Amniotic epithelial cell (primary cell): Measurements from ENCODE around the gene CD180.

Source experiments
- DNase-seq: peaks from one replicate; pipeline ENCODE4 v3.0.0-alpha.2; 2010; ENCODE audit warnings: low read depth

CD180 gene

DNA sequence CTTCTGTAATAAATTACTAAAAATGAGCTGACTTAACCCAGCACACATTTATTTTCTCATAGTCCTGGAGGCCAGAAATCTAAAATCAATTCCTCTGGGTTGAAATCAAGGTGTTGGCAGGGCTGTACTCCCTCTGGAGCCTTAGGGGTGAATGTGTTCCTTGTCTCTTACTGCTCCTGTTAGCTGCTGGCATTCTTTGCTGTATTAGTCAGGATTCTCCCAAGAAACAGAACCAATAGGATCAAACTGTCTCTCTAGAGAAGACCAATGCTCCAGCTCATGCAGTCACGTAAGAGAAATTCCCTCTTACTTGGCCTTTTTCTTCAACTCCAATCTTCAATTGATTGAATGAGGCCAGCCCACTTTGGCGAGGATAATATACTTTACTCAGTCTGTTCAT is 15.3 kb upstream of the CD180 start:
- peak; percentile 64 for DNase-seq

DNA sequence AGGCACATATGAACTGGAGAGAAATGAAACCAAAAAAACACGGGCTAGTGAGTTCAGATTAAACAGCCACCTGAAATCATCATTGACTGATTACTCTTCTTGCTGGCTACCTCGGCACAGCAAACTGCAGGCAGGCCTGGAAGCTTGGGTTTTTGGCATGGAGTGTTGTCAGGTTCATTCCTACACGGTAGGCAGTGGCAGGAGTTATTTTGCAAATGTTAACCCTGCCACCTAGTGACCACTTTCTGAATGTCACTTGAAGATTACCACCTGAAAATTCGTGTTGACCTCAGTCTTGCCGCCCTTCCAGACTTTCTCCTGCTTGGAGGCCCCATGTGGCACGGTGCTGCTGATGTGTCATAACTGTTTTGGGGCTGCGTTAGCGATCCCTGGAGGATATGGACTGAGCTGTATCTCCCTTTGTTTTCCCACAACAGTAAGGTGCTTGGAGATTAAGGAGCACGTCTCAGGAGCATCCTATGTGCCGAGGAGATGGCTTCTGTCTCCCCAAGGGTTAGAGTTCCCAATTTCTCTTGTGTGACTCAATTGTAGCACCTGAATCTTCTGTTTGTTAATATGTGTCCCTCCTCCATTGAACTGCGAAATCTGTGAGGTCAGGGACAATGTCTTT is 12.7 kb upstream of the CD180 start:
- peak; percentile 67 for DNase-seq

DNA sequence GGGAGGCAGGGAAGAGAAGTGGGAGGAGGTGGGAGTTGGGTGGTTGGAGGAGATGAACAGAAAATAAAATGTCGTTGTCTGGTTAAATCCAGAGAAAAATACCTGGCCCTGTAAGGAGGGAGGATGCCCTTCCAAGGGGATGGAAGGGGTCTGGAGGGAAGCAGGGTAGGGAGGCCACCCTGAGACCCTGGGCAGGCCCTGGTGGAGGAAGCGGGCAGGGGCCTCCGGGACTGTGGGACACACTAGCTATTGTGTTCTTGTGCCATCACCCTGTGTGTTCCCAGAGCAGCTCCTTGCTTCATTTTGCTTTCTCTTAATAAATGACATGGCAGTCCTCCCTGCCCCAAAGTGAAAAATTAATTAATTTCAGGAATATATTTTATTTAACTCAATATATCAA is 11.8 kb upstream of the CD180 start:
- no peak for DNase-seq

DNA sequence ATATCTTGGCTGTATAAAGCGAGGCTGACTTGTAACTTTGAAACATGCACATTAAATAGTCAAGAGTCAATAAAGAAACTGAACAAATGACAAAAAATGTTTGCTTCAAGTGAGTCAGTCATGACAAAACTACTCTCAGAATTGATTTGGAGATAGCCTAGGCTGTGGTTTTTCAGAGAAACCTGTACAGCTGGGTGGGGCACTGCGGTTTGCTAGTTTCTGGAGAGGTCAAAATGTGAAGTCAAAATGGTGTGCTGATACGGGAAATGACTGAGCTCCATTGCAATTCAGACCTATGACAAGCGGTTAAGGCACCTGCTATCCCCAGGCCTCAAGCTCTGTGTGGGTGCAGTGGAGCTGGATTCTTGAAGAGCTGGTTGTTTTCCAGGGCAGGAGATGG is 10.3 kb upstream of the CD180 start:
- DNase-seq = peak; percentile 7

DNA sequence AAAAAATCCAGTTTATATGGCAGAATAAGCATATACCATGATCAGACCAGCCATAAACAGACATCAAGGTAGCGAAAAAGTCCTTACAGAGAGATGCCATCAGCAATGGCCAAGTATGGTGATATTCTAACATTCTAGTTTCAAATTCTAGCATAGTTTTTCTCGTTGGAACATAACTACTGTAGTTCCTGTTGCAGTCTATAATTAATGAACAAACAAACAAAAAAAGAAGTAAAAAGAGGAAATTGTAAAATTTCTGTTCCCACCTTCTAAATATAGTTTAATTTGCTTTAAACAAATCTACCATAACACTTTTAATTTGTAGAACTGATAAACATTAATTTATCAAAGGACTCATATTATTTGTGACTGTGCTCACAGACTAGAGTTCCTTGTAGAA is 9.9 kb upstream of the CD180 start:
- DNase-seq = no peak

DNA sequence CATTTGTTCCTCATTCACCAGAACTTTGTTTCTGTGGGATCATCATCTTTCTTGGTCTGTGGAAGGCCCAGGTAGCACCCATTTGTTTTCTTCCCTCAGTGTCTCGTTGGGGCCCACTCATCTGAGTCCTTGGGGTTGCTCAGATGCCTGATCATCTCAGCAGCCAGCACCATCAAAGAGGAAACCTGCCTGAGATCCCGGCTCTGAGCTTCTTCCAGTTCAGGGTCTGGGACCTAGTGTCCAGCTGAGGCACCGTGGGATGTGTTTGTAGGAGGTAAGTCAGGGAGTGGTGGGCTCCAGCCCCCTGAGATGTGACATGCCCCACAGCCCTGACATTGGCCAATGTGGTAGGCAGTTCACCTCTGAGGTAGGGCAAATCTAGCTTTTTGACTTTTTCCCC is 9.4 kb upstream of the CD180 start:
- DNase-seq = no peak

DNA sequence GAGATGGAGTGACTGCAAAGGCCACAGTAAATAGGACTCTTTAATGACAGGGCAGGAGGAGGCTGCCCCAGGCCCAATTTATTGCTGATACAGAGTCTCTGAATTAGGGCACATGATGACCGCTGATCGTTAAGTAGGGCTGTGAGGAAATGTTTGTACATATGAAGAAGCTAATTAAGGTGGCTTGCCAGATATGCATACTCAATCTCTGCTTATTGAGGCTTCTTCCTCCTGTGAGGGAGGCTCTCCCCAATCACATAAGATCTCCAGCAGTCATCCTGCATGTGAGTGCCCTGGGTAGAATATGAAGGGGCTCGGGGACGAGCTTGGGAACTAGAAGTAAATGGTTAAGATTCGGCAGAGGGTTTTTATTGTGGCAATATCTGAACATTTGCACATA is 8.2 kb upstream of the CD180 start:
- DNase-seq = no peak

DNA sequence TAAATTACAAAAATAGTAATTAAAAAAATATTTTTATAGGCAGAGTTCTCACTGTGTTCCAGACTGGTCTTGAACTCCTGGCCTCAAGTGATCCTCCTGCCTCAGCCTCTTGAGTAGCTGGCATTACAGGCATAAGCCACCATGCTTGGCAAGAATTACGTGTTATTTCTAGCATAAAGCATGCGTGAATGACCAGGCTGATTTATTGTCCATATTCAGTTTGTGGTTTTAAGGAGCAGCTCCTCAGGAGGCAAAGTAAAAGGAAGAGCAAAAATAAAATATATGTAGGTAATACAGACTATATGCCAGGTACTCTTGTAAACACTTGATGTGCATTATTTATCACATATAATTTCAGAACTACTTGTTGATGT is 7.1 kb upstream of the CD180 start:
- no peak for DNase-seq

DNA sequence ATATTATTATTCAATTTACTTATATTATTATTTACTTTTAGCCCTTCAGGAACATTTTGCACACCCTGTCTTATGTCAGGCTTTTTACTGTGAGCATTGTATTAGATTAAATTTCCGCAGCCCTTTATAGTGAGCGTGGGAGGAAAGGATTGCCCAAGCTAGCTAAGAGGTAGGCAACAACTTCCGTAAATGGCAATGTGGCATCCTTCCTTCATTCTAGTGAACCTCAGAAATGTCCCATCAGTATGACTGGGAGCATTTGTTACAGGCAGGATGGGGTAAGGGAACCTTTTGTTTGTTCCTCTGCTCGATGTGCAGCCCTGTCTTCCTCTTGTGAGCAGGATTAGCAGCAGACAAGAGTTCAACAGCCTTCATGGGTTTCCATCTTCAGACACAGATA is 6.2 kb upstream of the CD180 start:
- DNase-seq = no peak

DNA sequence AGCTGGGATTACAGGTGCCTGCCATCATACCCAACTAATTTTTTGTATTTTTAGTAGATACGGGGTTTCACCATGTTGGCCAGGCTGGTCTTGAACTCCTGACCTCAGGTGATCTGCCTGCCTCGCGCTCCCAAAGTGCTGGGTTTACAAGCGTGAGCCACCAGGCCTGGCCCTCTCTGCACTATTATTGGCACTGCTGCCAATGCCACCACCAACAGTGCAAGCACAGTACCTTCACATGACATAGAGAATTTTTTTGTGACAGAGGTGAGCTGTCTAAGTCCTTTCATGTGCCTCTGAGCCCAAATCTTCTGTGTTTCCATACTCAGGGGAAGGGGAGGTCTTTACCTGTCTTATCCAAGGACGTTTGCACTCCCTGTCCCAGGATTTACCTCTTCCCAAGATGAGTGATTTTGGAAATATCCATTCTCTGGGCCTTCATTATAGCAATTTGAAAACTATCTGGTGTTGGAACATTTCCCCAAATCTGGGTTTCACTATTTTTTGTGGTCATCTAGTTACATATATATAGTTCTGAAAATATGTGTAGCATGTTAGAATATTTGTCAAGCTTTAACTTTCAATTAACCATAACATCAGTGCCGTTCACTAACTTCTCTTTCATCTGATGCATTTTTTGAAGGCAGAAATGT is 5.4 kb upstream of the CD180 start:
- no peak for DNase-seq

DNA sequence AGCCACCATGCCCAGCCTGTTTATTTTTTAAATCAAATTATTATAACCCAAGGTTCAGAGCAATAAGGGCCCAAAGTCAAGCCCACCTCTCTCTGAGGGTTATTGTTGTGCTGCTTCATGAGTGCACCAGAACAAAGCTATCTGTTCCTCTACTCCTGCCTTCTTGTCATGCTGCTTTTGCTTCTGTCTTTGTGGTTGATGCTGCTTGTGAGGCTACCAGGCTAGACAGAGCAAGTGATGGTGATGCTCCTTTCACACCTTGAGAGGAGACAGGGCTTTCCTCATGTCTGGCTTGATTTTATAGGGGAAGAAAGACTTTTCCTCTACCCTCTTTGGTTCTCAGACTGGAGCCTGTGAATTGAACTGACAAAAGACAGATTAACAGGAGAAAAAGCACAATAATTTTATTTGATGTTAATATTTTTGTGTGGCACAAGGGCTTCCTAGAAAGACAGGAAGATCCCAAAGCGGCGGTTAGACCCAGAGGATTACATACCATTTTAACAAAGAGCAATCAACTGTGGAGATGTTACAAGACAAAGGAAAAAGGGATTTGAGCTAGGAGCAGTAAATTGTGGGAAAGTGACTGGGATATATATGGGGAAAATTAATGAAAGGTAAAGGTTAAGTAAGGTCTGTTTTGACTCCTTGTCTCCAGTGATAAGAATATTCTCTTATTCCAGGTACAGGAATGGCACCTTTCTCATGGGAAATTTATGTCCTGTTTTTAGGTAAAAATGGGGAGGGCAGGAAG is 4.4 kb upstream of the CD180 start:
- no peak for DNase-seq

DNA sequence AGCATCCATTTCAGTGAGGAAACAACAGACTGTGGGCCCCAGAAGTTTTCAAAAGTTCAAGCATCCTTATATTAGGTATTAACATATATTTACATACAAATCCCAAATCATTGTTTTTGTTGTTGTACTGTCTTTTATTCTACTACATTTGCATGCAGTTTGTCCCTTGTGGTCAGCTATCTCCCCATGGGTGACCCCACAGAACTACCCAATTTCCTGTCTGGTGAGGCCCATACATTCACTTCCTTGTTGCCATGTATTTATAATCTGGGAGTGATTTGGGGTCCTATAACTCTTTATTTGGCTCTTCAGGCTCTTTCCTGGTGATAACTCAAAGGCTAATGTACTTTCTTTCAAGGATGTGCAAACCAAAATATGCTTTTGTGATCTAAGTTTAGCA is 3.3 kb upstream of the CD180 start:
- DNase-seq = no peak

DNA sequence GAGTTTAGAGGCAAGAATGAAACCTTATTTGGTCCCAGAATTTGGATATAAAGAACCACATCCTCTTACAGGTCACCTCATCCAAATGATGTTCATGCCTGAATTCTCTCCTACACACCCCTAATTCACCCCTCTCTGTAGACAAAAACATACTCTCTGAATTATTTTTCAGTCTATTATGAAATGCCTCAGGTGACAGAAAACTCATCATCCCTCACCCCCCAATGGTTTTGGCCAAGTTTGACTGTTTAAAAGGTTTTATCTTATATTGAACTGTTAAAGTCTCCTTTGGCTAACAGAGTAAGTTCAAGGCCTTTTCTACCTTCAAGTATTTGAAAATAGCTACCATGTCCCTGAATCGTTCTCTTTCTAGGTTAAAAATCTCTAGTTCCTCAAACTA is 2.3 kb upstream of the CD180 start:
- no peak for DNase-seq

DNA sequence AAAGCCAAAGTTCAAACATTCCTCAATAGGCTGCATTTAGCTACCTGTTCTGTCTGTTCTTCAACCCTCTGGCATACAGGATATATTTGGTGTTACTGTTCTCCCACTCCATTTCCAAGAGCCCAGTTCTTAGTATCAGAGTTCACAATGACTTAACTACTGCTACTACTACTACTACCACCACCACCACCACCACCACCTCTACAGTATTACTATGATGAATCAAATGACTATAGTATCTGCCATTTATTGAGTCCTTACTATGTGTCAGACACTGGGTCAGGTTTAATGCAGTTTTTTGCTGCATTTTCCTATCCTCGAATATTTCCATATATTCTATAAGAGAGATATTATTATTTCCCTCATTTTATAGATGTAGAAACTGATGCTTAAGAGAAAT is 937 bp upstream of the CD180 start:
- no peak for DNase-seq

DNA sequence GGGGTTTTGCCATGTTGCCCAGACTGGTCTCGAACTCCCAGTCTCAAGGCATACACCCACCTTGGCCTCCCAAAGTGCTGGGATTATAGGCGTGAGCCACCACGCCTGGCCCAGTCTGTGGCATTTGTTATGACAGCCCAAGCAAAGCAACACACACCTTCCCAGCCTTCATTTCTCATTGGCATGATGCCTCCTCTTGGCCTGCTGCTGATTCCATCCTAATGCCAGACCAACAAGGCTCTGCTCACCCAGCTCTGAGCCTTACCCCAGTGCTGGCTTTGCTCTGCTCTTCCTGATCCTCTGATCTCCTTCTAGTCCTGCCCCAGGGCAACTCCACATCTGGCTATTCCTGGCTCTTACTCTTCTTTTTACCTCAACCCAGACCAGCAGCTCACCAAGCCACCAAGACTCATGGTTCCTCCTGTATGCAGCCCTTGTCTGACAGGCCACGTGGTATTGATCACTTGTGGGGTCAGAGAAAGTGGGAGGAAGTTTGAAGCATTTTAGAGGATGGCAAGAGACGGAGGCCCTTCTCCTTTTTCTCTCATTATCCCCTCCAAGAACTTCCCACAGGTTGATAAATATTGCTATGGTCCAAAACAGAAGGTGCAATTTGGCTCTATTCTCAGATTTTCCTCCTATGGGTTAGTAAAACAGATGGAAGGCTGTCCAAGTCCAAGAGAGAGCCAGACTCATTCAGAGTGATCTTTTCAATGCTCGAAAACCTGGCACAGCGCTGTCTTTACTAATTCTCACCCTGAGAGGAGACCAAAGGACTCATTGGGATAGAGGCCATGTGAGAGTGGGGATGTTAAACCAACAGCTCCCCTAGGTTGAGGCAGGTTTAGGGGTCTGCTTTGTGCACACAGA is 958 bp downstream of the CD180 start:
- DNase-seq = no peak

DNA sequence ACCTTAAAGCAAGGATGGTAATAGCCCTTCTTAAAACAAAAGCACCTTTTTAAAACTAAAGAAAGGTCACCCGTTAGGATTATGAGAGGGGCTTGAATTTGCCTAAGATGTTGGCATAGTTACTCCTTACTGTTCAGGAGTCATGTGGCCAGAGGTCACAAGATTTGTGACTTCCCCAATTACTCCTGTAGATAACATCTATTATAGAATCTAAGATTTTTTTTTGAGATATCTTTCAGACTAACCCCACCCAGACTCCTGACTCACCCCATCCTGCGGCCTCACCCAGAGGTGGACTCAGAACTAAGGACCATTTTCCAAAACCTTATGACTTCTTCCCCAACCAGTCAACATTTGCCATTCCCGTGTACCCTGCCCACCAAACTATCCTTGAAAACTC is 2.4 kb downstream of the CD180 start:
- no peak for DNase-seq

DNA sequence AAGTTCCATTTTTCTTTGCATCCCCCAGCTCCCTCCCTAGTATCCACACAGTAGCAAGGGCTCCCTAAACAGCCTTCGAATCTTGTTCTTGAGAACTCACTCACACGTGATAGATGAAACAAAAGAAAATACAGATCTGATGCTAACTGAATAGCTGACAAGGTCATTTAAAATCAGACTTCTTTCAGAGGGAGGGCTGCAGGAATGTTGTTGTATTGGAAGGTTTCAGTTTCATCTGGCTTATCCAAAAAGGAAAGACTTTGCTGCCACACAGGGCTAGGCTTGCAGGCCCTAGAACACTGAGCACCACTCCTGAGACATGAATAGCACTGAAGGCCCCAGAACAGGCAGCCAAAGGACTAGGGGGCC is 3.2 kb downstream of the CD180 start:
- no peak for DNase-seq

DNA sequence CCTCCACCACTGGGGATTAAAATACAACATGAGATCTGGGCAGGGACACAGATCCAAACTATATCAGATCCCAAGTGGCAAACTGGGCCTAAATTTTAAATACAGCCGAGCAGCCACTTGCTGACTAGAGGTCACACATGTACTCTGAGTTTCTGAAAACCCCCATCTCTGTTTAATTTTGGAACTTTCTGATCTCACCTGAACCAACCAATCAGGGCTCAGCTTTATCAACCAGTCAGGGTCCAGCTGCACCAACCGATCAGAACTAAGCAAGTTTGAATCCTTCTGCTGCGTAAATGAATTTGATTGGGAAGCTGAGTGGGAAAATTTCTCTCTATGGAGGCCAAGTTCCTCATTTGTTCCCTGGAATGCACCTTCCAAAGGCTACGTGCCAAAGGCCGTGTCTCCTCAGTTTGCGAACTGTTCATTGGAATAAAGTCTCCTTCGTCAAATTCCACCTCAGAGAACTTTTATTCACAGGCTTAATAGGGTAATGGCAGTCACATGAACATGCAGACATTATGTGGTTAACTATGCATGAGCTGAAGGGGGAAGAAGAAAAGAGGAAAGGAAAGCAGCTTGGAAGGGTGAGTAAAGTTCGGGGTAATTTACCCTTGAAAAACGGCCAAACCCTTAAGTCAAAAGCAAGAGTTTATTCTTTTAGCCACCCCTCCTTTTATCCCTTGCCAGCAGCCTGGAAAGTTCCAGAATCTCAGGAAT is 3.7 kb downstream of the CD180 start:
- DNase-seq = no peak

DNA sequence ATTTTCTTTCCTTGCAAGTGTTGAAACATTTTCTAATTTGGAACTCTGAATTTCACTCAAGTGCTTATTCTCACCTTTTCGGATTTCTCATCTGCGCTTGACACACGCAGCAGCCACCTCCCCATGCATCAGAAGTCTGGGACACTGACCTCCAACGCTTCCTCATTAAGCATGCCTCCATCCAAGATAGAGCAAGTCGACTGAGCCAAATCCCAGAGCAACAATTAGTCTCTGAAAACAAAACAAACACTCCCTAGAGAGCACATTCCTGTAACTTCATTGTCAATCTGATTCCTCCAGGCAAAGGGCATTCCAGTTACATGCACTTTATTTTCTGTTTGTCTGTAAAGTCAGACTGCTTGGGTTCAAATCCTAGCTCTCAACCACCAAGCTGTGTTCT is 5.7 kb downstream of the CD180 start:
- DNase-seq = no peak

DNA sequence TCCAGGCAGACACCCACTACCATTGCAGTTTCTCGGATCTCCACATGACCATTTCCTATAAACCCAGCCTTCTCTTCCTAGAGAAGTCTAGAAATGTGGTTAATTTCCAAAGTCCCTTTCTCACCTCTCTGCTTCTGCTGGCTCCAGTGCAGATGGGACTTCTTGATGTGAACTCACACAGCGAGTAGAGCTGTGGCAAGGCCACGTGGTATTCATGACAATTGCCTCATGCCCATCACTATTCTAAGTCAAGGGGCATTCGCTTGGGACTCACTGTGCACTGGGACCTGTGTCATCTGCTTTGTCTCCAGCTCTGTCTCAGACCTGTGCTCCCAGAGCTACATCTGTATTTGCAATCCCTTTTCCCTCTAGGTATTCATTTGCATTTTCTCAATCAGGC is 6.2 kb downstream of the CD180 start:
- DNase-seq = no peak

DNA sequence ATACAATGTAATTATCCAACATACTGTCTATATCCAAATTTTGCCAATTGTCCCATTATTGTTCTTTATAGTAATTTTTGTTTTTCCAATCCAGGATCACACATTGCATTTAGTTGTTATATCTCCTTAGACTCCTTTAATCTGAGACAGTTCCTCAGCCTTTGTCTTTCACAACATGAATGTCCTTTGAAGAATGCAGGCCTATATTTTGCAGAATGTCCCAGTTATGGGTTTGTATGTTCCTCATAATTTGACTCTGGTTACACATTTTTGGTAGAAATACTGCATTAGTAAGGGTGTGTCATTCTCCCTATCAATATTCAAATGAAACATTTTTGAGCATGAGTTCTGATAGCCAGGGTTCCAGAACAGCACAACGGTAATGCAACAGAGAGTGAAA is 6.7 kb downstream of the CD180 start:
- no peak for DNase-seq

DNA sequence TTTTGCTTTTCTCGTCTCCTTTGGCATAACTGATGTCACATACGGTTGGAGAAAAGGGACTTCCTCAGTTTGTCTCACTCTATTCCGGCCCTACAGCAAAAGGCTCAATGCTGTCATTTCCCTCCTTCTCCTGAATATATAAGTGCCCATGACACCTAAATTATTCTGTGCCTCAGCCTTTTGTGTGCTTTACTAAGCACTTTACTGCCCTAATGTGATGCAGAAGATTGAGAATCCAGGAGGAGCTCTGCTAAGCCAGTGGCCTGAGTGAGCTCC is 7.6 kb downstream of the CD180 start:
- no peak for DNase-seq
